SK-N-SH treated with all-trans-retinoic acid at 6 μM for 48 hours (cell line): ENCODE results near the gene MTHFD1.

ENCODE experiments used
- ATAC-seq: fragments of 200-7000 bp; cut with Tn5 transposase; 3 replicates; pipeline ENCODE4 v1.9.1; 2020; ENCODE audit warnings: mild to moderate bottlenecking, moderate library complexity
- ARNTL ChIP-seq: fragments of 450-650 bp; formaldehyde crosslinking; IDR thresholded peaks from 2 replicates; pipeline ENCODE4 v1.5.0; 2020; ENCODE audit warnings: low read depth, mild to moderate bottlenecking, moderate library complexity, borderline replicate concordance
- BACH2 ChIP-seq: fragments of 250-450 bp; sonication (Bioruptor Pico); IDR thresholded peaks from 2 replicates; pipeline ENCODE4 v1.9.0; 2021; ENCODE audit warnings: mild to moderate bottlenecking, borderline replicate concordance
- CREB5 ChIP-seq: fragments of 250-450 bp; sonication (Bioruptor Pico); IDR thresholded peaks from 2 replicates; pipeline ENCODE4 v1.5.1; 2020; ENCODE audit warnings: low read depth, mild to moderate bottlenecking, moderate library complexity
- CSDC2 ChIP-seq: fragments of 250-450 bp; sonication (Bioruptor Pico); IDR thresholded peaks from 2 replicates; pipeline ENCODE4 v1.5.0; 2020; ENCODE audit warnings: mild to moderate bottlenecking, moderate library complexity
- CSRNP3 ChIP-seq: fragments of 250-450 bp; sonication (Bioruptor Pico); IDR thresholded peaks from 2 replicates; pipeline ENCODE4 v1.5.1; 2021; ENCODE audit warnings: mild to moderate bottlenecking, moderate library complexity
- ESRRG ChIP-seq: fragments of 250-450 bp; sonication (Bioruptor Pico); IDR thresholded peaks from 2 replicates; pipeline ENCODE4 v1.6.1; 2021; ENCODE audit warnings: mild to moderate bottlenecking
- GLIS3 ChIP-seq: fragments of 250-450 bp; sonication (Bioruptor Pico); IDR thresholded peaks from 2 replicates; pipeline ENCODE4 v1.5.0; 2020; ENCODE audit warnings: mild to moderate bottlenecking, moderate library complexity
- ISL1 ChIP-seq: fragments of 250-450 bp; sonication (Bioruptor Pico); IDR thresholded peaks from 2 replicates; pipeline ENCODE4 v2.1.2; 2022; ENCODE audit warnings: mild to moderate bottlenecking, moderate library complexity
- OSR1 ChIP-seq: fragments of 250-450 bp; sonication (Bioruptor Pico); IDR thresholded peaks from 2 replicates; pipeline ENCODE4 v1.8.0; 2022; ENCODE audit warnings: moderate library complexity, mild to moderate bottlenecking, inconsistent platforms
- PATZ1 ChIP-seq: fragments of 250-450 bp; sonication (Bioruptor Pico); IDR thresholded peaks from 2 replicates; pipeline ENCODE4 v1.8.0; 2020; ENCODE audit warnings: mild to moderate bottlenecking, moderate library complexity, borderline replicate concordance
- POU6F1 ChIP-seq: fragments of 250-450 bp; sonication (Bioruptor Pico); IDR thresholded peaks from 2 replicates; pipeline ENCODE4 v1.8.0; 2021; ENCODE audit warnings: low read depth, mild to moderate bottlenecking, moderate library complexity, borderline replicate concordance
- PPARA ChIP-seq: fragments of 250-450 bp; sonication (Bioruptor Pico); IDR thresholded peaks from 2 replicates; pipeline ENCODE4 v1.5.0; 2020; ENCODE audit warnings: mild to moderate bottlenecking, borderline replicate concordance
- RARB ChIP-seq: fragments of 250-450 bp; sonication (Bioruptor Pico); IDR thresholded peaks from 2 replicates; pipeline ENCODE4 v1.8.0; 2021; ENCODE audit warnings: mild to moderate bottlenecking, moderate library complexity
- TCF4 ChIP-seq: fragments of 250-450 bp; sonication (Bioruptor Pico); IDR thresholded peaks from 2 replicates; pipeline ENCODE4 v1.8.0; 2021; ENCODE audit warnings: mild to moderate bottlenecking, moderate library complexity, borderline replicate concordance
- TSHZ2 ChIP-seq: fragments of 250-450 bp; sonication (Bioruptor Pico); IDR thresholded peaks from 2 replicates; pipeline ENCODE4 v1.5.0; 2020; ENCODE audit warnings: mild to moderate bottlenecking, moderate library complexity
- ZC3H10 ChIP-seq: fragments of 250-450 bp; sonication (Bioruptor Pico); IDR thresholded peaks from 2 replicates; pipeline ENCODE4 v1.5.1; 2021; ENCODE audit warnings: mild to moderate bottlenecking, moderate library complexity
- ZFP3 ChIP-seq: fragments of 250-450 bp; sonication (Bioruptor Pico); IDR thresholded peaks from 2 replicates; pipeline ENCODE4 v1.5.0; 2020; ENCODE audit warnings: mild to moderate bottlenecking, moderate library complexity
- ZFP30 ChIP-seq: fragments of 450-650 bp; formaldehyde crosslinking; IDR thresholded peaks from 2 replicates; pipeline ENCODE4 v1.5.0; 2022; ENCODE audit warnings: mild to moderate bottlenecking, moderate library complexity
- ZNF70 ChIP-seq: fragments of 450-650 bp; formaldehyde crosslinking; IDR thresholded peaks from 2 replicates; pipeline ENCODE4 v1.5.0; 2020; ENCODE audit warnings: mild to moderate bottlenecking, moderate library complexity
- ZNF8 ChIP-seq: fragments of 450-650 bp; formaldehyde crosslinking; IDR thresholded peaks from 2 replicates; pipeline ENCODE4 v1.5.0; 2020; ENCODE audit warnings: mild to moderate bottlenecking, moderate library complexity

MTHFD1 gene

GRCh38 chr14:64364907-64365306 is 23.2 kb upstream of the MTHFD1 start:
- peak; percentile 46; the same call in 1 of the 3 replicates for ATAC-seq
- TF ChIP-seq ESRRG (no peak), PATZ1 (CRISPR knock-in tag) (no peak), PPARA (CRISPR knock-in tag) (no peak), RARB (CRISPR knock-in tag) (no peak), TCF4 (CRISPR knock-in tag) (no peak)
- TF ChIP-seq, all 23 proteins: peak for 0

- peak; percentile 67 for ATAC-seq
Measured at GRCh38 chr14:64365358-64365889, 22.7 kb upstream of the MTHFD1 start.

- no peak for ATAC-seq
- TF ChIP-seq TSHZ2 = no peak
- no peak for TF ChIP-seq ZNF8
- no peak for TF ChIP-seq ZFP30 (CRISPR knock-in tag)
- no peak for TF ChIP-seq ZFP3 (CRISPR knock-in tag)
- TF ChIP-seq GLIS3 (CRISPR knock-in tag) = no peak
- TF ChIP-seq RARB (CRISPR knock-in tag) = no peak
- no peak for TF ChIP-seq CREB5 (CRISPR knock-in tag)
- TF ChIP-seq ARNTL (CRISPR knock-in tag) = no peak
- TF ChIP-seq ZNF70 = no peak
- TF ChIP-seq ISL1 = no peak
- no peak for TF ChIP-seq OSR1 (CRISPR knock-in tag)
- no peak for TF ChIP-seq CSDC2 (CRISPR knock-in tag)
- no peak for TF ChIP-seq CSRNP3
- no peak for TF ChIP-seq BACH2 (CRISPR knock-in tag)
- TF ChIP-seq, all 23 proteins: peak for 0
Measured at GRCh38 chr14:64369201-64369600, 19.0 kb upstream of the MTHFD1 start.

- TF ChIP-seq CSDC2 (CRISPR knock-in tag) (no peak), OSR1 (CRISPR knock-in tag) (no peak), ZC3H10 (CRISPR knock-in tag) (no peak), TSHZ2 (no peak), PPARA (CRISPR knock-in tag) (no peak), CSRNP3 (no peak), ISL1 (no peak), POU6F1 (CRISPR knock-in tag) (no peak)
- ATAC-seq = peak; percentile 61
Measured at GRCh38 chr14:64387232-64387781, 846 bp upstream of the MTHFD1 start.
